ENCODE results near the gene MDH2.
"Not testable (repeated sequence)": the region's sequence is repeated elsewhere in the genome, so short reads cannot be mapped to it uniquely, and the experiment has no call there.

The MDH2 gene

GRCh38 chr7:76048668-76048988, 722 bp downstream of the MDH2 start:
- DNase-seq (ENCODE audit: low read depth): no peak

- DNase-seq (ENCODE audit: low read depth): no peak
Observed at GRCh38 chr7:76049295-76049694, 1.4 kb downstream of the MDH2 start.

GRCh38 chr7:76050545-76050944, 2.6 kb downstream of the MDH2 start:
- no peak for DNase-seq (ENCODE audit: low read depth)

DNA sequence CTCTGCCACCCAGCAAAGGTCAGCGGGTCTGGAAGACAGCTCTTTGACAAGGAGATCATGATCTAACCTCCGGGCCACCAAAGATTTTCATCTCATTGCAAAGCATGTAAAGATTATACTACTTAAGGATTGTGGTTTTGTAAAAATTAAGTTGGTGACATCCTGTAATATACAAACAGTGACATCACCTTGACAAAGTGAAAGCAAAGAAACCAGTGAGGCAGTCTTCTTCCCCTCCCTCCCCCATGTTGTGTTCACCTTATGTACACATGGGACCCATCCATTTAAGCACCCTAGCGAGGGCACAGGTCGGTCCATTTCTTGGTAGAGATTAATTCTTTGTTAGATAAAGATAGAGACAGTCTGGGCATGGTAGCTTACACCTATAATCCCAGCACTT, 3.9 kb downstream of the MDH2 start:
- DNase-seq (ENCODE audit: low read depth): no peak

DNA sequence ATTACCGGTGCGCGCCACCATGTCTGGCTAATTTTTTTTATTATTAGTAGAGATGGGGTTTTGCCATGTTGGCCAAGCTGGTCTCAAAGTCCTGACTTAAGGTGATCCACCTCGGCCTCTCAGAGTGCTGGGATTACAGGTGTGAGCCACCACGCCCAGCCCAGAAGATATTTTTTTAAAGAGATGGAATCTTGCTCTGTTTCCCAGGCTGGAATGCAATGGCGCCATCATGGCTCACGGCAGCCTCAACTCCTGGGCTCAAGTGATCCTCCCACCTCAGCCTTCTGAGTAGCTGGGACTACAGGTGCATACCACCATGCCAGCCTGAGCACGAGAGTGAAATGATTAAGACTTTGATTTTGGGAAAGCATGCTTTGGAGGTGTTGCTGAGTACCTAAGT, 4.8 kb downstream of the MDH2 start:
- not testable (repeated sequence) for DNase-seq (ENCODE audit: low read depth)

GRCh38 chr7:76053461-76053860, 5.6 kb downstream of the MDH2 start:
- no peak for DNase-seq (ENCODE audit: low read depth)

GRCh38 chr7:76054123-76055120, 6.5 kb downstream of the MDH2 start:
- no peak for DNase-seq (ENCODE audit: low read depth)

GRCh38 chr7:76056241-76056640, 8.3 kb downstream of the MDH2 start:
- DNase-seq (ENCODE audit: low read depth): no peak

- DNase-seq (ENCODE audit: low read depth): no peak
Observed at GRCh38 chr7:76057103-76057812, 9.4 kb downstream of the MDH2 start.

DNA sequence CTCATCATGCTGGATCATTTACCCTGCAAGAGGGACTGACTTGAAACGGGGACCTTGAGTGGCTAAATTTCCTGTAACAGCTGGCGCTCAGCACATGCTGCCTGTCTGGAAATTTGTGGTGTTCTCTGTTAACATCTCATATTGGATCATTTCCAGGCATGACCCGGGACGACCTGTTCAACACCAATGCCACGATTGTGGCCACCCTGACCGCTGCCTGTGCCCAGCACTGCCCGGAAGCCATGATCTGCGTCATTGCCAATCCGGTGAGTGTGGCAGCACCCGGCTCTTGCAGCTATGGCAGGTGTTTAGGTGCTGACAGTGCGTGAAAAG, 9.9 kb downstream of the MDH2 start:
- DNase-seq (ENCODE audit: low read depth): no peak

DNA sequence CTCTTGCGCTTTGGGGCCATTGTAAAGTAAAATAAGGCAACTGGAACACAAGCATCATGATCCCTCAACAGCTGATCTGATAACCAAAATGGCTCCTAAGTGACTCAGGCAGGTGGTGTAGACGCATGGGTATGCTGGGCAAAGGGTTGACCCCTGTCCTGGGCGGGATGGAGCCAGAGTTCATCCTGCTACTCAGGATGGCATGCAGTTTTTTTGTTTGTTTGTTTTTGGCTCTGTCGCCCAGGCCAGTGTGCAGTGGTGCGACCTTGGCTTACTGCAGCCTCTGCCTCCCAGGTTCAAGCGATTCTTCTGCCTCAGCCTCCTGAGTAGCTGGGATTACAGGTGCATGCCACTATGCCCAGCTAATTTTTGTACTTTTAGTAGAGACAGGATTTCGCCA, 10.8 kb downstream of the MDH2 start:
- DNase-seq (ENCODE audit: low read depth): not testable (repeated sequence)

DNA sequence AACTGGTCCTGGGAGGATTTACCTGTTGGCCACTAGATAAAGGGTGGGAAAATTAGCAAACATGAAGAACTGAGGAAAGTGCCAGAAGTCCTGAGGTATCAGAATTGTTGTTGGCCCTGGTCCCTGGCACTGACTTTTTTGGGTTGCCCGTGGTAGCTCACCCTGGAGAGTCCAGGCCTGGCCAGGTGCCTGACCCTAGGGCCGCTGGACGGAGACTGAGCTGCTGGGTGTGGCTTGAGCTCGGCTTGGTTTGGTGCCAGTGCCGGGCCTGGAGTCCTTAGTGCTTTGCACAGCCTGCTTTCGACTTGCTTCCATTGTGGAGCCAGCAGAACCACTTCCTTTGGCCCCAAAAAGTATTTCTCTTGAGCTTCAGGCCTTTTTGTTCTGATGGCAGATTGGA, 12.9 kb downstream of the MDH2 start:
- no peak for DNase-seq (ENCODE audit: low read depth)

GRCh38 chr7:76062254-76062653, 14.3 kb downstream of the MDH2 start:
- no peak for DNase-seq (ENCODE audit: low read depth)

GRCh38 chr7:76063114-76063513, 15.2 kb downstream of the MDH2 start:
- no peak for DNase-seq (ENCODE audit: low read depth)

DNA sequence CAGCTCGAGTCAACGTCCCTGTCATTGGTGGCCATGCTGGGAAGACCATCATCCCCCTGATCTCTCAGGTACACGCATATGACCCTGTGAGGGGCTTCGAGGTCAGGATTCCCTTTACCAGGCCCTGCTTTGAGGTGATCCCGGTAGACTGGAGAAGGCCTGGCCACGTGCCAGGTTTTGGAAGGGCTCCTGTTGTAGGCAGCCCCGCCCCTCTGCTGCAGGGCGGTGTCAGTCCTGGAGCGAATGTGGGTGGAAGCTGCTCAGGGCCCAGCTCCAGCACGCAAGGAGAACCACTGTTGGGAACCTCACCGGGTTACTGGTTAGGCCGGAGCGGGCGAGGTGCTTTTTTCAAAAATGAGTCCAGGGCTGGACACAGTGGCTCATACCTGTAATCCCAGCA, 15.6 kb downstream of the MDH2 start:
- no peak for DNase-seq (ENCODE audit: low read depth)

GRCh38 chr7:76064208-76064970, 16.5 kb downstream of the MDH2 start:
- no peak for DNase-seq (ENCODE audit: low read depth)

DNA sequence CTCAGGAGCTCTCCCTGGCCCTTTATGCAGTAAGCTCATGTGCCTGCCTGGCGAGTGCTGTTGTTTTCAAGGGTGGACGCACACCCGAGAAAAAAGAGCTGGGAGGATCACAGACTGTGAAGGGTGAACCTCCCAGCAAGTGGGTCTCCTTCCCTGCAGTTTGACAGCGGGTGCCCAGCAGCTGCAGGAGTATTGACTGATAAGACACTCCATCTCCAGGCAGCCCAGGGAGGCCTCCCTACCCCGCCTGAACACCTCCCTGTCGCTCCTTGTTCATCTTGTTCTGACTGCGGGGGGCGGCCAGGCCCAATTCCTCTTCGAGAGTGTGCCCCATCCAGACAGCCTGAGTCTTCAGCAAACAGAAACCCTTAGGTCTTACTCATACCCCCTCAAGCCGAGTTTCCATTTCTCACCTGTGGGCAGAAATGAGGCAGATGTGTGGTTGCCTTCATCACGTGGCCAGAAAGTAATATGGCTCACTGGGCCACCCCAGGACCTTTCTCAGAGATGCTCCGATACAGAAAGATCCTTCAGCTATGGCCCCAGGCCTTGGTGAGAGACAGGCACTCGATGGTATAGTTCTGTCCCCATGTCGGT, 17.2 kb downstream of the MDH2 start:
- DNase-seq (ENCODE audit: low read depth): no peak

DNA sequence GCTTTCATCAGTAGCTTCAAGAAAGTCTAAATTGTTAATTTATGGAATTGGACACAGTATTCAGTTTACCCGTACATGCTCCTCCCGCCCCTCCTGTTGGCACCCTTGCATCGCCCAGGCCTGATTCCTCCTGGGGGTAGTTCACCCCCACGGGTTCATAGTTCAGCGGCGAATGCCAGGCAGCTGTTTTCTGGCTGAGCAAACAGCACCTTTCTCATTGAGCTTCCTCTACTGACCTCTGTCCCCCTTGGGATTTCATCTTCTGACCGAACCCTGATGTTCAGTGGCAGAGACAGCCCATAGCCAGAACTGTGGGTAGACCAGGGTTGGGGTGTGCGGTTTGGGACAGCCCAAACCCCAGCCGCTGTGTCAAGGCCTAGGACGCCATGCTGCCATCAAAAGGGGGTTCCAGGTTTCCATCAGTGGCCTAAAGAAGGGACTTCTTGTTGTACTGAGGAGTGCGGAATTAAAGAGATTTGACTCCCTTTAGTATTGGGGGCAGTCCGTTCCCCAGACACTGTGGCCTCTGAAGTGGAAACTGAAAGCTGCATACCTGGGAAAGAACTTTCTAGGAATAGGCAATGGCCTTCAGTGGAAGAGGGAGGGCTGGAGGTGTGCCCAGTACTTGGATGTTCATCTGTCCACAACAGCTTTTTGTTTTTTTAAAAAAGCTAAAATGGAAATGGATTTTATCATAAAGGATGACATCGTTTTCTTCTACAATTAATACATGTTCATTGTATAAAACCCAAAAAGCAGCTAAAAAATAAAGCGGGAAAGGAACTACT, 19.0 kb downstream of the MDH2 start:
- no peak for DNase-seq (ENCODE audit: low read depth)

GRCh38 chr7:76069238-76069638, 21.3 kb downstream of the MDH2 start:
- DNase-seq (ENCODE audit: low read depth): no peak

GRCh38 chr7:76071316-76072242, 23.7 kb downstream of the MDH2 start:
- no peak for DNase-seq (ENCODE audit: low read depth)
